NOMO-1 (cell line): ENCODE measurements around the gene CELF3.
"Not testable (repeated sequence)": the region's sequence is repeated elsewhere in the genome, so short reads cannot be mapped to it uniquely, and the experiment has no call there.

Experiments
- DNase-seq, 2 experiments: peaks; one replicate each; lab custom pipeline; 2025; ENCODE audit not compliant: unreplicated experiment in 2 of 2; lab: John Stamatoyannopoulos, UW

Gene CELF3

DNA sequence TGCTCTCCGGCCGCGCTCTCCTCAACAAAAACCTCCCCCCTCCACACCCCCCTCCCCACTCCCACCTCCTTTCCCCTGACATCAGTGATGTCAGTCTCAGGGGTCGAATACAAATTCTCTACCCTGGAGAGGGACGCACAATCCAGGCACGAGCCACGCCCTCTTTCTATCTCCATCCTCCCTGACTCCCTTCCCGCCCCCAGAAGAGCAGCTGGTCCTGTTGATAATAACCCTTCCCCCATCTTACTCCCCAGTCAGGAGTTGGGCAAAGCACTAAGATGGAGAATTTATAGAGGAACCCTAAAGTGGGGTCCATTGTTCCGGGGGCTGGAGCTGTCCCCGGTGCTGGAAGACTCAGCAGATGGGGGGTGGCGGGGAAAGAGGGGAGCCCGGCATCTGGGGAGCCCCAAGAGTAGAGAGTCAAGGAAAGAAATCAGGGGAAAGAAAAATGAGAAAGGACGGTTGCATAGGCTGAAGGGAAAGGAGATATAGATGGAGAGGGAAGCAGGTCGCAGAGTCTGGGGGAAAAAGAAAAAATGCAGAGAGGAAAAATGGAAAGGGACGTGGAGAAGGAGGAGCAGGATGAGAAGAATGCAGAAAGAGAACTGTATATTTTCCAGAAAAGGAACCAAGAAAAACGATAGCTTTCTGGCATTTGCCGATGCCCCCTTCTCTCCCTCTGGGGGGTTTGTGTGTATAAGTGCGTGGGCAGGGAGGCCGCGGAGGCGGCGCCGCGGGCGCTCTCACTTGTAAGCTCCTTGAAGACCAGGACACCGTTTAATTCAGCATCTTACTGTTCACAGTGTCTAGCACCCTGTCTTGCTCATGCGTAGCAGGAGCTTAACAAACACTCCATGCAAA lies at the start of gene CELF3:
TSS of gene CELF3 (minus strand) at position 33 of the 861 bp plus-strand sequence. CDS start 783 bp downstream, outside the sequence.
- no peak for DNase-seq

- DNase-seq: no peak
Measured at GRCh38 chr1:151763990-151764389, 47.4 kb upstream of the CELF3 start.

GRCh38 chr1:151762941-151763921 lies 46.6 kb upstream of the CELF3 start, which contains the start of gene MRPL9:
TSS of gene MRPL9 (minus strand) at chr1:151763496. CDS start at chr1:151763479, 17 bp downstream.
- DNase-seq: peak; percentile 79 to 81

GRCh38 chr1:151760597-151761385 lies 44.2 kb upstream of the CELF3 start:
- no peak for DNase-seq

DNA sequence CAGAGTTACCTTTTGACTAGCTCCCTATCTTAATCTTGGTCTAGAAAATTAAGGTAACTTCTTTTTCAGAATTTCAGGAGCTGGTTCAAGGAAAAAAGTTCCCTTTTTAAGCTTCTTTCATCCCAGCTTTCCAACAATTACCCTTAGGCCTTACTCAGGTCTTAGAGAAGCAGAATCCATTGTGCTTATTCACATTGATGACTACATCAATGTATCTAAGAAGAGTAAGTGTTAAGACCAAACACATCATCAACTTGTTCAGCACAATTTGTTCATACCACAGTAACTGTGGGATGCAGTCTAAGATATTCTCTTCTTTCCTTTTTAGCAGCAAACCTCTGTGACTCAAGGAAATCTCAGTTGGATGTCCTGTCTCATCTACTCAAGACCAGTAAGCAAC lies 42.6 kb upstream of the CELF3 start:
- DNase-seq: no peak

DNA sequence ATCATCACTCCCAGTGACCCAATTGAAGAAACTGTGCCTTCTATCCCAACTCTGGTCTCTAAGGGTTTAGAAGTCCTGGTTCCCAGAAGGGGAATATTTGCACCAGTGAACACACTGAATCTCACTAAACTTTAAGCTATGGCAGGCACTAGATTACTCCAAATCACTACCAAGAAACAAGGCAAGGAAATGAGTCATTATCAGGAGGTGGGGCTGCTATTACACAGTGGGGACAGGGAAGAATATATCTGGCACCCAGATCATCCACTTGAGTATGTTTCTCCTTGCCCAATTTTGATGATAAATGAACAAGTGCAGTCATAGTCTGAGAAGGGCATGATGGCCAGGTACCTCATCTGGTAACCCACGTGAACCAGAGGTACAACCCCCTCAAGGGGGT lies 39.7 kb upstream of the CELF3 start:
- no peak for DNase-seq

- DNase-seq: no peak
Measured at GRCh38 chr1:151741516-151741915, 24.9 kb upstream of the CELF3 start.

- DNase-seq: no peak
Measured at GRCh38 chr1:151739590-151740355, 23.2 kb upstream of the CELF3 start.

- DNase-seq: no peak
Measured at GRCh38 chr1:151737479-151737878, 20.9 kb upstream of the CELF3 start.

DNA sequence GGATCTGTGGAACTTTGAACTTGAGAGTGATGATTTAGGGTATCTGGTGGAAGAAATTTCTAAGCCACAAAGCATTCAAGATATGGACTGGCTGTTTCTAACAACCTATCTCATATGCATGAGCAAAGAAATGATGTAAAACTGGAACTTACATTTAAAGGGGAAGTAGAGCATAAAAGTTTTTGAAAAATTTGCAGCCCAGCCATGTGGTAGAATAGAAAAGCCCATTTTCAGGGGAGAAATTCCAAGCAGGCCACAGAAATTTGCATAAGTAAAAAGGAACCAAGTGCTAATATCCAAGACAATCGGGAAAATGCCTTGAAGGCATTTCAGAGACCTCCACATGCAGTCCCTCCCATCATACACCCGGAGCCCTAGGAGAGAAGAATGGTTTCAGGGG lies 20.4 kb upstream of the CELF3 start:
- DNase-seq: no peak

DNA sequence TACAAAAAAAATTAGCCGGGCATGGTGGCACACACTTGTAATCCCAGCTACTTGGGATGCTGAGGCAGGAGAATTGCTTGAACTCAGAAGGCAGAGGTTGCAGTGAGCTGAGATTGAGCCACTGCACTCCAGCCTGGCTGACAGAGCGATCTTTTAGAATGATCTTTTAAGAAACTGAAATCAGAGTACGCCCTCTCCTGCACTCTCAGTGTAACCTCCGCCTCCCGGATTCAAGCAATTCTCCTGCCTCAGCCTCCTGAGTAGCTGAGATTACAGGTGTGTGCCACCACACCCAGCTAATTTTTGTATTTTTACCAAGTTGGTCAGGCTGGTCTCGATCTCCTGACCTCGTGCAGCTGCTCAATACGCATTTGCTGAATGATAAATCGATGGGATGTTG lies 17.4 kb upstream of the CELF3 start:
- not testable (repeated sequence) for DNase-seq

GRCh38 chr1:151733126-151733525 lies 16.5 kb upstream of the CELF3 start:
- no peak for DNase-seq

GRCh38 chr1:151729966-151730291 lies 13.3 kb upstream of the CELF3 start:
- no peak for DNase-seq

GRCh38 chr1:151729157-151729965 lies 12.8 kb upstream of the CELF3 start:
- no peak for DNase-seq

DNA sequence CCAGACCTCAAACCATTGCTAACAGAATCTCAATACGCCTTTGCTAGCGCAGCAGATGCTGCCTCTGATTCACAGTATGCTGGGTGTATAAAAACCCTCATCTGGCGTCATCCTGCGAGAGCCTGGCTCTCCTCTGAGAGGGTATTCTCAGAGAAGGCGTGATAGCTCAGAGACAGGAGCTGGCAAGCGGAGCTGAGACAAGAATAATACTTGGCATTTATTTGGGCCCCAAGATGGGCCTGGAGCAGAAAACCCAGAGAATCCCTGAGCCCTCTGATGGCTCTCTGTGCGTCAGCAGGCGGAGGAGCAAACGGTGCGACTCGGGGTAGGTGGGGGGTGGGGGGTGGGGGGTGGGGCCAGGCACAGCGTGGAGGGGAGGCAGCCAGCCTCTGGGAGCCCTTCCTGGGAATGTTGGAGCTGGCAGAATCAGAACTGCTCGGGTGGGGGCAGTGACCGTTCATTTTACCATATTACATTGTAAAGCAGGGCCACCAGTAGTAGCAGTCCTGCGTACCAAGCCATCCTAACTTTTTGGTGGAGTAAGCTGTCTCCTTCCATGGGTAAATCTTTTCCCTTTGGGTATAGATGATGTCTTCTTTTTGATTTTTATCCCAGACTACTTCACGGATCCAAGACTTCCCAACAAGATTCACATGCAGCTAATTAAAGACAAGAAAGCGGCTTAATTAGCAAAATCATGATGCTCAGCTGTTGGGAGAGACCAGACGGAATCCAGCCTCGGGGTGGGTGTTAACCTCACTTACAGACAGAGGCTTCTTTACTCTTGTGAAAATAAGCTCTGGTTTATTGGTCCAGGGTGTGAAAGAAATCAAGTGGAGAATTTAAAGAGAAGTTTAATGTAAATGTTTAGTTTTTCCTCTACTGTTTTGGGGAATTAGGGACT lies 11.8 kb upstream of the CELF3 start:
- no peak for DNase-seq

- no peak for DNase-seq
Measured at GRCh38 chr1:151723726-151724370, 7.2 kb upstream of the CELF3 start.

DNA sequence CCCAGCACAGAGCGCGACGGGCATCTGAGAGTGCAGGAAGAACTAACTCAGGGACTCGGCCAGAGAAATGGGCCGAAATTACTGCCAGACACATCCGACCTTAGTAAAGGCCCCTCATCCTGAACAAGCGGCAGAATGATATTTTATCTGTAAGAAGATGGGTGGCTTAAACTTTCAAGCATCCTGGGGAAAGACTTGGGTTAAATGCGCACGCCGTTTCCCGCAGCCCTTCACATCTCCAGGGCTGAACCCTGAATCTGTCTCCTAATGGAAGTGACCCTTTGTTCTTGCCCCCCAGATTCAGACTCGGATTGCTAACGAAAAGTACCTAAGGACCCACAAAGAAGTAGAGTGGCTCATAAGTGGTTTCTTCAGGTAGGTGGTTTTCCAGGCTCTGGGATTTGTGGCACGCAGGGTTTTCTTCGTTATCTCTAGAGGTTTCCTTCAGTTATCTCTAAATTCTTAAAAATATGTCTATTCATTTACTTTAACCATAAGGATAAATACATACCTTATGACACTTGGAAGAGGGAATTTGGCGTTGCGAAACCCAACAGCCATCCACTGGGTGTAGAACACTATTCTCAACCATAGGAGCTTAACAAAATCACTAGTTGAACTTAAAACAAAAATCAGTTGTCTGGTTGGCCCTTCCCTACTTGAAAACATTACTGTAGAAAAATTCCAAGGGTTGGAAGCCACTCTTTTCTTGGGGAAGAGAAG lies 5.3 kb upstream of the CELF3 start:
- no peak for DNase-seq
